HG03060 (cell line): ENCODE measurements around the gene MYO16.

ENCODE experiments used
- ATAC-seq: cut with Tn5 transposase; IDR thresholded peaks from one replicate; pipeline ENCODE4 v1.9.1; 2021; ENCODE audit warnings: low read depth, moderate number of reproducible peaks; ENCODE audit not compliant: unreplicated experiment

MYO16 gene

DNA sequence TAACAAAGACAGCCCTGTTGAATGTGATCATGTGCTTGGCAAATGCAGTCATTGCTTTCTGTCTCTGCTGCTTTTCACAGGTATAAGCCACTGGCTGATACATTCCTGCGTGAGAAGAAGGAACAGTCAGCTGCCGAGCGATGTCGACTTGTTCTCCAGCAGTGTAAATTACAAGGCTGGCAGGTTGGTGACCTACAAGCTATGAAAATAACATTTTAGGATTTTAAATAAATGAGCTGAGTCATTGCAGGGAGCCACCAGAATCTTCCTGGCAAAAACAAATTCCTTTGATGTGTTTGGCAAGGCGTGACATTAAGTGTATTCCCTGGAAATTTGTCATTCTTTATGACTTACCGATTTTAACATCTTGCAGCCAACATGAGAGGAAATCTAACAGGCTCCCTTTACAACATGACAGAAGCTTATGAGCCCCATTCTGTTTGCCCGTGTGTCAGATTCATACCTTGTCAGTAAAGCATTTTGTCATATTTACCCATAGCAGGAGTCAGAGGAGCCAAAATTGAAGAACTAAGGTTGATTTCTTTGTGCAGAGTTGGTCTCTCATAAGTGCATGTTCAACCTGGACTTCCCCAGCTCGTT, 471.4 kb downstream of the MYO16 start:
- no peak for ATAC-seq

DNA sequence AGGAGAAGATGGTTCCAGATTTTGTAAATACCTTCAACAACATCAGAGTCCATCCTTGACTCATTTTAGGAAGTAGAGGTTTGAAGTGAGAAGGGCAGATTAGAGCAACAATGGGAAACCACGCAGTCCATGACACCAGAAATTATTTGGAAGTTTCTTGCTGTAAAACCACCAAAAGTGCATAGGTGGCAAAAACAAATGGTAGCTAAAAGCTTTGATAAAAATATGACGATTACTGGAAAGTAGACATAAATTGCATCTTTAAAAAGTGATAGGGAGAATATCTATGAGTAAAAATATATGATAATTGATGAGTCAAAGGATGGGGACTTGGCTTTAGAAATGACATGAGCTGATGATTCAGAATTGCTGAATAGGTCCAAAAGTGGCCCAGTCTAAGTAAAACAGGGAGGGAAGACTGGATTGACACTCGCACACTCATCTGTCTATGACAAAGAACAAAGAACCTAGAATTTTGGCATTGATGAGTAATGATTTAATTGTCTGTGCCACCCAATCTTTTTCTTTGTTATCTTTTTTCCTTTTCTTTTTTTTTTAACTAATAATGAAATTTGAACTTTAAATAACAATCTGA, 472.2 kb downstream of the MYO16 start:
- no peak for ATAC-seq

- no peak for ATAC-seq
Measured at GRCh38 chr13:109105899-109106298, 476.5 kb downstream of the MYO16 start.

GRCh38 chr13:109110159-109110558, 480.7 kb downstream of the MYO16 start:
- ATAC-seq: no peak

GRCh38 chr13:109111141-109111540, 481.7 kb downstream of the MYO16 start:
- no peak for ATAC-seq

DNA sequence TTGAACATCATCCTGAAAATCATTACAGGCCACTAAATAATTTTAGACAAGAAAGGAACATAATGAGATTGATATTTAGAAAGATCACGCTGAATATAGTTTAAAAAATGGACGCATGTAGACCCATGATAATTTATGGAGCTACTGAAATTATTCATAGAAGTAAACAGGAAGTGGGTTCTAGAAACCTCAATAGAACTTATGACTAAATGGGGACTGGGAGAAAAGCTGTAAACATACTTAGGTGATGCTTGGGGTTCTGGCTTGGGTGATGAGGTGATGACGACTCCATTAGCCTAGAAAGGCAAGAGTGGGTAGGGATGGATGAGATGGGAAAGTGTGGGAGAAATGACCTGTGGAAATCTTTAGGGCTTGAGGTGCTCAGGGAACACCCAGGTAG, 484.0 kb downstream of the MYO16 start:
- ATAC-seq: peak; percentile 88

DNA sequence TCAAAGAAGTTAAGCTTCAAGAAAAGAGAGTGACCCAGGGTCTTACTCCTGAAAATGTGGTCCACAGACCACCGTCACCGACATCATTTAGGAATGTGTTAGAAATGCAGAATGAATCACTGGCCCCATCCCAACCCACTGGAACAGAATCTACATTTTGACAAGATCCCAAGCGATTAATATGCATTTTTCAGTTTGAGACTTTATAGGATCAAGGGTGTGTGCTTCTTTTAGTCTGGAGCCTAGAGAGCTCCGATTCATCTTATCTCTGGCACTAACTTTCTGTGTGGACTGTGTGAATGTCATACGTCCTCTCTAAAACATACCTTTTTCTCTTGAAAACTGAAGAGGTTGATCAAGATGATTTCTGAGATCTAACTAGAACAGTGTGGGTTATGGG, 484.8 kb downstream of the MYO16 start:
- no peak for ATAC-seq

DNA sequence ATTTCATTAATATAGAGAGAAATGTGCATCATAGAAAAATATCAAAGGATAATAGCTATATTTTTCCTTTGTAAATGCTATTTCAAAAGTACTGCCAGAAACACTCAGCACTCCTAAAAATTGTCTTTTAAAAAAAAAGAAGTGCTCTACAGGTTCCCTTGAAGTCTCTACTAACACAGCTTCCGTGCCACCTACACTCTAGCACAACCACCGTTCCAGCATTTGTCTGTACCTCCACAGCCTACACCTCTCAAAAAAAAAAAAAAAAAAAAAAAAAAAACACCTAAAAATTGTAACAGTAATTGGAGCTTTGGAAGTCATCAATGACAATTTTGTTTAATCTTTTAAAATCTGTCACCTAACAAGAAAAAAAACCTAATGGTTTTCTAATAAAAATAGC, 485.6 kb downstream of the MYO16 start:
- ATAC-seq: no peak

- ATAC-seq: no peak
Measured at GRCh38 chr13:109118521-109118920, 489.1 kb downstream of the MYO16 start.

GRCh38 chr13:109119896-109120295, 490.5 kb downstream of the MYO16 start:
- no peak for ATAC-seq

- no peak for ATAC-seq
Measured at GRCh38 chr13:109121826-109122225, 492.4 kb downstream of the MYO16 start.

- no peak for ATAC-seq
Measured at GRCh38 chr13:109123971-109124370, 494.6 kb downstream of the MYO16 start.

DNA sequence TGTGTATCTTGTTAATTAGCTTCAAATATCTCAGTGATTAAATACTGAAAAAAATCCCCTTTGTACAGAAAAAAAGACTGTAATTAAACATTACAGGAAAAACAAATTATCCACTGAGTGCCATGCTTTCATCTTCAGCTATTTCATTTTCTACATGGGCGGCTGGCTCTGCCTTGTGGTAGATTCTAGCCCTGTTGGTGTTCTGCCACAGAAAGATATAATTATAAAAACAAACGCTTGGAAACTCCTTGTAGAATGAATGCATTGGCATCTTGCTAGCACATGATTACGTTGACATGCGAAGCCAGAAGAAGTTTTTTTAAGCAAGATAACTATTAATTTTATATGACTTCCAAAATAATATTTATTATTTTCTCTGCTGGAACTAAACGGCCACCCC, 496.8 kb downstream of the MYO16 start:
- no peak for ATAC-seq

- no peak for ATAC-seq
Measured at GRCh38 chr13:109126891-109127641, 497.7 kb downstream of the MYO16 start.

DNA sequence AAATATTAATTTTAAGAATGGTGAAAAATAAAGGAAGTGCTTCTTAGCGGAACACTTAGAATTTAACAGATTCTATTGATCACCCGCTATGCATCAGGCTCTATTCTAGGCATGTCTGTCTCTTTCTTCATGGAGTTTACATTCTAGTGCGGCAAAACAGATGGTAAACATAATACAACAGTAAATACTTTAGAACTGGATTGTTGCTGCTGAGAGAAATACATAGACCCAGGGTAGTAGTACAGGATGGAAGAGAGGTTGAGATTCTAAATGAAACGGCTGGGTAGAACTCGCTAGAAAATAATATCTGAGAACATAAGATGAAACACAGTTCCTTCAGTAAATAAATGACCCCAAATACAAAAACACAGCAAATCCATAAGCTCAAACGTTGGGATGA, 498.7 kb downstream of the MYO16 start:
- no peak for ATAC-seq

DNA sequence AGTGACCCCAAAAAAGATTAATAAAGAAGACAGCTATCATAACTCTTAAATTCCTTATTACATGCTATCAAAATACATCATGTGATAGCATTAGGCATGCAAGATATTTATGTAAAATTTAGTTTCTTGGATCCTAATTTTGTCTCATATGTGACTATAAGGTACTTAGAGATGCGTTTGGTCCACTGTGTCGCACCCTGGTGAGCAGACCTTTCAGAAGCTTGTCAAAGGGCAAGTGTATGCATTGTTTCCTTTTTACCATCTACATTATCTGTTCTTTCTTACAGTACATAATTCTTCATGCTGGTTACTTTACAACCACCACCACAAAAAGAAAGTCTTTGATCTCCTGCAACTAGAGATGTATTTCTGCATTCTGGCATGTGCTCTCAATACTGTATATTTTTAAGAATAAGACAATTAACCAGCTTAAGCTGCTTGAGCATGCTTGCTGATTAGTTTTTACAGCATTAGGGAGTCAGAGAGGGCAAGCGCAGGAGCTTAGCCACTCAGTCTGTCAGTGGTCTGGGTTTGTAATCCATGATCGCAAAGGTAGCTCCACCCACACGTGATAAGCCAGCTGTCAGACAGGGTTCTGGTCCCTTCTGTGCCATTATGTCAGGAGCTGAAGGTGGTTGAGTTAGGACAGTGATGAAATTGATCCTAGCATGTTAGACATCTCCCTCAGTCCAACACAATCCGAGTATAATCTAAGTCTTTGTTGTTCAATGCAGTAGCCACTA, 500.9 kb downstream of the MYO16 start:
- no peak for ATAC-seq

- ATAC-seq: peak; percentile 77
Measured at GRCh38 chr13:109131698-109132257, 502.4 kb downstream of the MYO16 start.

GRCh38 chr13:109135018-109135417, 505.6 kb downstream of the MYO16 start:
- no peak for ATAC-seq

- no peak for ATAC-seq
Measured at GRCh38 chr13:109136873-109137272, 507.5 kb downstream of the MYO16 start.

GRCh38 chr13:109139346-109139745, 509.9 kb downstream of the MYO16 start:
- ATAC-seq: no peak

- ATAC-seq: no peak
Measured at GRCh38 chr13:109140054-109140453, 510.6 kb downstream of the MYO16 start.
